Stomach (tissue), 9 donors: ENCODE measurements around the gene ORC1. TPM values are rescaled to one million over a fixed set of nuclear protein-coding genes. Genes with fewer than 3 reads are reported as not detected.
A peak's percentile ranks its signal among the peaks of the same experiment; 100 is the strongest.

Source experiments
- DNase-seq, 2 donors: peaks; one replicate each; pipeline versions ENCODE4 v3.0.0 to v3.0.0-alpha.2; 2013 to 2019
- H3K27ac ChIP-seq, 5 donors: fragments of 200-600 bp in 4 of 5; sonication (generic) in 4 of 5; one replicate each; pipeline ENCODE4 v1.5.1; 2013 to 2019; ENCODE audit warnings: mild to moderate bottlenecking in 1 of 5, moderate library complexity in 1 of 5
- H3K27me3 ChIP-seq, 3 donors: fragments of 200-600 bp; sonication (generic); one replicate each; pipeline ENCODE4 v1.5.1; 2017 to 2019; ENCODE audit warnings: mixed run types in 1 of 3
- H3K36me3 ChIP-seq, 4 donors: fragments of 200-600 bp; sonication (generic); 1 replicate in 3 of 4; 2 replicates in 1 of 4; pipeline ENCODE4 v1.5.1; 2016 to 2019
- H3K4me1 ChIP-seq, 4 donors: fragments of 200-600 bp; sonication (generic); one replicate each; pipeline ENCODE4 v1.5.1; 2016 to 2019
- H3K4me3 ChIP-seq, 4 donors: fragments of 200-600 bp; sonication (generic) in 3 of 4; one replicate each; pipeline ENCODE4 v1.5.1; 2016 to 2019; ENCODE audit warnings: mild to moderate bottlenecking in 1 of 4
- H3K9me3 ChIP-seq, 4 donors: fragments of 200-600 bp; sonication (generic); one replicate each; pipeline ENCODE4 v1.5.1; 2016 to 2019
- CTCF ChIP-seq, 7 experiments: fragments of 450-650 bp in 4 of 7; fragments of 200-600 bp in 3 of 7; sonication (generic) in 3 of 7; IDR thresholded peaks; one replicate each; pipeline ENCODE4 v1.5.1; 2016 to 2019; ENCODE audit warnings: antibody characterized with exemption in 7 of 7, control low read depth in 2 of 7, mild to moderate bottlenecking in 1 of 7
- EP300 ChIP-seq: sonication (generic); formaldehyde crosslinking; IDR thresholded peaks from one replicate; pipeline ENCODE4 v1.6.1; 2017; ENCODE audit warnings: antibody characterized with exemption
- POLR2A ChIP-seq, 4 donors: fragments of 450-650 bp; IDR thresholded peaks; one replicate each; pipeline ENCODE4 v1.6.1; 2016; ENCODE audit warnings: antibody characterized with exemption in 4 of 4, control low read depth in 2 of 4, mild to moderate bottlenecking in 1 of 4, moderate library complexity in 1 of 4
- POLR2AphosphoS5 ChIP-seq, 3 donors: sonication (generic); formaldehyde crosslinking; IDR thresholded peaks; one replicate each; pipeline ENCODE4 v1.6.1; 2016; ENCODE audit warnings: antibody characterized with exemption in 3 of 3
- WGBS, 5 donors: extraction: QIAGEN DNeasy Blood & Tissue Kit in 3 of 5; methylation state at CpG; one replicate each; pipeline versions ENCODE4 v1.1.5 to v1.1.7; 2013 to 2018; 5-methylcytosine and 5-hydroxymethylcytosine counted together
- intact Hi-C: fragments of 100-400 bp; cut with DNase I; formaldehyde crosslinking; loops from one replicate; pipeline ENCODE4 v1.15.1; 2023; ENCODE audit warnings: low total_unique reads
- polyA plus RNA-seq, 3 donors: library from polyadenylated mRNA; stranded (reverse); fragments of 200-250 nt; gene quantifications; one replicate each; pipeline ENCODE4 v1.2.3, GENCODE V29; 2013
- total RNA-seq, 5 donors: library from RNA; depleted of rRNA; stranded (reverse); fragments of >200 nt; gene quantifications; one replicate each; pipeline versions ENCODE4 v1.1.0 to v1.2.3, GENCODE V29; 2014 to 2016
- donor health status: healthy with polysubstance abuse.
- donor health status: Bipolar disorder and iron deficiency.
- donor health status: healthy.

Gene ORC1
- total and polyA plus RNA-seq, 8 donors = 1.1 to 19.4 (median 1.7) TPM

GRCh38 chr1:52423055-52423454 lies 18.8 kb upstream of the ORC1 start:
- no peak for DNase-seq
- Histone ChIP-seq H3K36me3 (peaks cover 3 to 82% (median 70%) of the 10 kb centered on the region in 4 donors), H3K4me1 (peaks cover 0 to 16% (median 3%) of the 10 kb centered on the region in 4 donors), H3K9me3 (no peaks in the 10 kb centered on the region), H3K27me3 (no peaks in the 10 kb centered on the region), H3K27ac (no peak overlapping the region), H3K4me3 (no peak overlapping the region)
- 93 to 99% (median 95%) methylated on average over 2 of the region's 2 CpGs for WGBS, 5 donors
- TF ChIP-seq POLR2AphosphoS5 (IDR thresholded peaks at IDR 0.05) (no peak), POLR2A (IDR thresholded peaks at IDR 0.05) (no peak), EP300 (no peak), CTCF (IDR thresholded peaks at IDR 0.05) (no peak)
- intact Hi-C loops = no loop called here

- Histone ChIP-seq H3K27ac (no peak overlapping the region), H3K27me3 (no peaks in the 10 kb centered on the region), H3K9me3 (no peaks in the 10 kb centered on the region), H3K4me3 (no peak overlapping the region), H3K4me1 (peaks cover 0 to 16% (median 3%) of the 10 kb centered on the region in 4 donors), H3K36me3 (peaks cover 24 to 99% (median 93%) of the 10 kb centered on the region in 4 donors)
- WGBS, 5 donors = 83 to 98% (median 93%) methylated on average over 1 of the region's 1 CpG
- intact Hi-C loops = no loop called here
- DNase-seq = no peak
- no peak for TF ChIP-seq EP300
- no peak for TF ChIP-seq CTCF (IDR thresholded peaks at IDR 0.05)
- no peak for TF ChIP-seq POLR2A (IDR thresholded peaks at IDR 0.05)
- no peak for TF ChIP-seq POLR2AphosphoS5 (IDR thresholded peaks at IDR 0.05)
These were observed 16.5 kb upstream of the ORC1 start for GRCh38 chr1:52420713-52421112.

GRCh38 chr1:52416811-52417210 lies 12.6 kb upstream of the ORC1 start:
- H3K36me3 ChIP-seq = peaks cover 60 to 100% (median 99%) of the 10 kb centered on the region in 4 donors
- WGBS, 5 donors = 84 to 92% (median 90%) methylated on average over 2 of the region's 2 CpGs
- intact Hi-C loops = no loop called here
- H3K27me3 ChIP-seq = no peaks in the 10 kb centered on the region
- H3K9me3 ChIP-seq = no peaks in the 10 kb centered on the region
- H3K27ac ChIP-seq = no peak overlapping the region
- no peak overlapping the region for H3K4me3 ChIP-seq
- TF ChIP-seq POLR2A (IDR thresholded peaks at IDR 0.05) = no peak
- no peak for TF ChIP-seq EP300
- no peak for TF ChIP-seq POLR2AphosphoS5 (IDR thresholded peaks at IDR 0.05)
- TF ChIP-seq CTCF (IDR thresholded peaks at IDR 0.05) = no peak
- peak in 1 of 2 donors; percentile 8 for DNase-seq
- H3K4me1 ChIP-seq = no peaks in the 10 kb centered on the region

GRCh38 chr1:52414942-52415341 lies 10.7 kb upstream of the ORC1 start:
- Histone ChIP-seq H3K4me3 (no peak overlapping the region), H3K27me3 (no peaks in the 10 kb centered on the region), H3K9me3 (no peaks in the 10 kb centered on the region), H3K36me3 (peaks cover 76 to 100% (median 100%) of the 10 kb centered on the region in 4 donors), H3K27ac (no peak overlapping the region), H3K4me1 (no peaks in the 10 kb centered on the region)
- intact Hi-C loops = no loop called here
- TF ChIP-seq POLR2A (IDR thresholded peaks at IDR 0.05) = no peak
- no peak for TF ChIP-seq POLR2AphosphoS5 (IDR thresholded peaks at IDR 0.05)
- TF ChIP-seq EP300 = no peak
- no peak for TF ChIP-seq CTCF (IDR thresholded peaks at IDR 0.05)
- no peak for DNase-seq
